HepG2 (cell line): ENCODE results near the gene ASCL3. TPM values are rescaled to one million over a fixed set of nuclear protein-coding genes. Genes with fewer than 3 reads are reported as not detected.

ENCODE experiments used
- ATAC-seq: fragments of 200-7000 bp; cut with Tn5 transposase; 3 replicates; pipeline ENCODE4 v1.9.1; 2020; ENCODE audit warnings: mild to moderate bottlenecking, moderate library complexity
- BruUV-seq: library from RNA; stranded (reverse); fragments of 400-500 nt; replicated peaks from 2 replicates; lab custom pipeline; 2021; lab: Mats Ljungman, UMichigan
- CTCF ChIA-PET: fragments of 300-600 bp; formaldehyde crosslinking; extraction: SDS; loops from one replicate; lab custom pipeline; 2021; ENCODE audit warnings: low total read pairs, inconsistent platforms, low intra/inter-chr PET ratio; lab: Yijun Ruan, JAX
- POLR2A ChIA-PET: fragments of 350-600 bp; sonication (Branson Sonifier 250); formaldehyde crosslinking; loops from one replicate; lab custom pipeline; 2020; ENCODE audit warnings: antibody characterized with exemption, inconsistent platforms; lab: Yijun Ruan, JAX
- DNase-seq: peaks from one replicate; pipeline ENCODE4 v3.0.0-alpha.2; 2015; ENCODE audit warnings: low spot score
- FAIRE-seq: peaks from 3 replicates; lab custom pipeline; 2011; peaks lifted over from hg19 to GRCh38; lab: Jason Lieb, UNC
- H2AFZ ChIP-seq: one replicate; pipeline ENCODE4 v1.6.1; 2011; ENCODE audit warnings: low read length, inconsistent platforms
- H3K27ac ChIP-seq: fragments of 300-600 bp; 3 replicates; pipeline ENCODE4 v1.8.0; 2011; ENCODE audit warnings: mixed run types, mild to moderate bottlenecking, mixed read lengths, low read length, inconsistent platforms; ENCODE audit not compliant: insufficient read depth; ENCODE audit errors: extremely low read length
- H3K27me3 ChIP-seq, 2 experiments: fragments of 200-600 bp in 1 of 2; 2 replicates in 1 of 2; 3 replicates in 1 of 2; pipeline versions ENCODE4 v1.6.0 to v1.8.0; 2011; ENCODE audit warnings: low read length in 2 of 2, mild to moderate bottlenecking in 2 of 2, moderate library complexity in 2 of 2, inconsistent platforms in 1 of 2; ENCODE audit not compliant: insufficient read depth in 2 of 2, control insufficient read depth in 1 of 2
- H3K36me3 ChIP-seq, 2 experiments: fragments of 200-600 bp in 1 of 2; replicated peaks in 1 of 2; 2 replicates in 1 of 2; 3 replicates in 1 of 2; pipeline versions ENCODE4 v1.5.1 to v1.8.0; 2011; ENCODE audit warnings: low read length in 2 of 2, inconsistent platforms in 1 of 2; ENCODE audit not compliant: insufficient read depth in 2 of 2, control insufficient read depth in 1 of 2
- H3K4me1 ChIP-seq: 2 replicates; pipeline ENCODE4 v1.5.1; 2012; ENCODE audit warnings: low read length, inconsistent platforms; ENCODE audit not compliant: insufficient read depth
- H3K4me2 ChIP-seq: 2 replicates; pipeline ENCODE4 v1.6.0; 2011; ENCODE audit warnings: low read depth, low read length, inconsistent platforms
- H3K4me3 ChIP-seq, 3 experiments: fragments of 200-600 bp in 1 of 3; sonication (generic), shearing (Covaris generic) in 1 of 3; replicated peaks in 1 of 3; 2 replicates each; pipeline ENCODE4 v1.5.1; 2011 to 2016; ENCODE audit warnings: low read length in 3 of 3, inconsistent platforms in 2 of 3, low read depth in 2 of 3, mild to moderate bottlenecking in 2 of 3, control low read depth in 1 of 3, mixed read lengths in 1 of 3; ENCODE audit not compliant: insufficient read depth in 1 of 3
- H3K79me2 ChIP-seq: one replicate; pipeline ENCODE4 v1.6.1; 2011; ENCODE audit warnings: low read length, inconsistent platforms; ENCODE audit not compliant: insufficient read depth
- H3K9ac ChIP-seq: 2 replicates; pipeline ENCODE4 v1.6.0; 2011; ENCODE audit warnings: mild to moderate bottlenecking, low read depth, low read length, inconsistent platforms; ENCODE audit not compliant: insufficient read depth
- H3K9me3 ChIP-seq: 2 replicates; pipeline ENCODE4 v1.5.1; 2012; ENCODE audit warnings: mild to moderate bottlenecking, low read length
- H4K20me1 ChIP-seq: 2 replicates; pipeline ENCODE4 v1.6.0; 2011; ENCODE audit warnings: inconsistent platforms, mild to moderate bottlenecking, low read length, moderate library complexity; ENCODE audit not compliant: insufficient read depth
- ATM ChIP-seq: fragments of 450-650 bp; IDR thresholded peaks from 2 replicates; pipeline ENCODE4 v1.7.1; 2017; ENCODE audit warnings: mild to moderate bottlenecking, borderline replicate concordance
- BORCS8-MEF2B ChIP-seq: sonication (generic); formaldehyde crosslinking; IDR thresholded peaks from 2 replicates; pipeline ENCODE4 v1.8.0; 2022; ENCODE audit warnings: mild to moderate bottlenecking, missing genetic modification reagents
- CTCF ChIP-seq: sonication (generic); formaldehyde crosslinking; IDR thresholded peaks from 2 replicates; pipeline ENCODE4 v1.5.0; 2020; ENCODE audit warnings: mild to moderate bottlenecking, missing genetic modification reagents, moderate library complexity
- KLF6 ChIP-seq: IDR thresholded peaks from 2 replicates; pipeline ENCODE4 v1.8.0; 2016; ENCODE audit warnings: missing biosample characterization, missing genetic modification reagents
- PRDM10 ChIP-seq: sonication (generic); formaldehyde crosslinking; IDR thresholded peaks from 2 replicates; pipeline ENCODE4 v1.4.0; 2020; ENCODE audit warnings: low read depth, missing genetic modification reagents
- RAD21 ChIP-seq: fragments of 450-650 bp; formaldehyde crosslinking; IDR thresholded peaks from 2 replicates; pipeline ENCODE4 v1.5.0; 2020; ENCODE audit warnings: mild to moderate bottlenecking
- SMC3 ChIP-seq: IDR thresholded peaks from 2 replicates; pipeline ENCODE4 v1.6.1; 2011; ENCODE audit warnings: low read length, improper control_type of control experiment
- STAG1 ChIP-seq: sonication (generic); formaldehyde crosslinking; IDR thresholded peaks from 2 replicates; pipeline ENCODE4 v1.4.0; 2020; ENCODE audit warnings: missing genetic modification reagents
- ZNF3 ChIP-seq: IDR thresholded peaks from 2 replicates; pipeline ENCODE4 v1.7.0; 2017; ENCODE audit warnings: inconsistent platforms
- ZNF501 ChIP-seq: sonication (generic); formaldehyde crosslinking; IDR thresholded peaks from 2 replicates; pipeline ENCODE4 v1.5.1; 2020; ENCODE audit warnings: mild to moderate bottlenecking, moderate library complexity, missing genetic modification reagents
- WGBS: methylation state at CpG from one replicate; pipeline ENCODE4 v1.1.6; 2017; ENCODE audit warnings: low lambda C conversion rate; 5-methylcytosine and 5-hydroxymethylcytosine counted together
- in situ Hi-C: cut with HindIII; loops from 2 replicates; pipeline ENCODE4 v1.10.0; 2017; ENCODE audit warnings: low pct_unique_long_range_greater_than_20kb; ENCODE audit not compliant: extremely low pct_ligation_motif_present
- intact Hi-C: fragments of 100-400 bp; cut with micrococcal nuclease; formaldehyde crosslinking; loops from one replicate; pipeline ENCODE4 v1.10.0; 2022; ENCODE audit not compliant: unreplicated experiment
- polyA plus RNA-seq, 8 experiments: library from polyadenylated mRNA; depleted of rRNA in 3 of 8; stranded (reverse) in 7 of 8; unstranded in 1 of 8; fragments of >200 nt; fragmentation: Illumina TruSeq in 4 of 8; extraction: Trizol in 4 of 8; gene quantifications; 2 replicates each; pipeline versions ENCODE4 v1.2.1 to v1.2.3, GENCODE V29; 2011 to 2016; ENCODE audit warnings: low read depth in 4 of 8, missing spikeins in 1 of 8, mixed read lengths in 1 of 8; ENCODE audit not compliant: insufficient read depth in 1 of 8
- total RNA-seq, 5 experiments: library from RNA; depleted of rRNA; stranded (reverse); fragments of >200 nt; fragmentation: Illumina TruSeq; extraction: Trizol; gene quantifications; 2 replicates each; pipeline ENCODE4 v1.2.3, GENCODE V29; 2016; ENCODE audit warnings: low read depth in 1 of 5

ASCL3 gene
- total and polyA plus RNA-seq, 2 of the 13 experiments (the other 11 are each of a cell fraction or from before 2014, with no cell fraction given): not detected

GRCh38 chr11:8913961-8914660, 28.7 kb downstream of the ASCL3 start:
- ATAC-seq (no peak), FAIRE-seq (peak; percentile 4), DNase-seq (peak; percentile 37)
- peaks cover 5% of the 10 kb centered on the region for H3K79me2 ChIP-seq
- H4K20me1 ChIP-seq: no peaks in the 10 kb centered on the region
- H3K4me1 ChIP-seq: peaks cover 60% of the 10 kb centered on the region
- 0 out of 2 replicates have a peak overlapping the region, but pooled peaks have one; percentile 16 for H3K9ac ChIP-seq
- peak overlapping the region; percentile 31 for H3K4me2 ChIP-seq
- WGBS: 63% methylated on average over 9 of the region's 9 CpGs
- H3K27me3 ChIP-seq: no peaks in the 10 kb centered on the region; a peak in 1 of 5 replicates
- peaks cover 4 to 15% of the 10 kb centered on the region in 2 experiments; a peak in 4 of 5 replicates for H3K36me3 ChIP-seq
- H3K9me3 ChIP-seq: no peaks in the 10 kb centered on the region
- POLR2A ChIA-PET: no interaction called here
- no peak overlapping the region for H2AFZ ChIP-seq
- BruUV-seq: TSS peak; percentile 24
- no peak overlapping the region for H3K4me3 ChIP-seq
- TF ChIP-seq STAG1: peak; percentile 80
- TF ChIP-seq ATM: no peak
- TF ChIP-seq BORCS8-MEF2B: peak; percentile 27; the same call in 1 of the 2 replicates
- peak; percentile 85 for TF ChIP-seq CTCF (CRISPR knock-in tag)
- no peak for TF ChIP-seq KLF6 (CRISPR knock-in tag)
- peak; percentile 70; the same call in 1 of the 2 replicates for TF ChIP-seq SMC3
- peak; percentile 42; the same call in 1 of the 2 replicates for TF ChIP-seq ZNF501 (CRISPR knock-in tag)
- TF ChIP-seq RAD21 (CRISPR knock-in tag): peak; percentile 62
- TF ChIP-seq ZNF3 (CRISPR knock-in tag): 0 out of 2 replicates have a peak, but pooled peaks have one; percentile 73
- TF ChIP-seq PRDM10 (CRISPR knock-in tag): peak; percentile 38; the same call in 1 of the 2 replicates
- CTCF ChIA-PET: interaction anchor here (1.0 to 2.4 kb wide), 2 partner anchors 45 to 224 kb away, joined by 4 to 19 read pairs; no protein-coding TSS in a partner anchor
- peak overlapping the region; percentile 37 for H3K27ac ChIP-seq
- intact Hi-C loops: loop anchor here (1.0 to 5.0 kb wide), 4 partner anchors 45 to 232 kb away; partner anchors contain the start of genes RPL27A and TRIM66
- in situ Hi-C loops: loop anchor here (10.0 kb wide), 1 partner anchor 221 kb away; no protein-coding TSS in a partner anchor
